Stimulated activated CD4-positive, alpha-beta T cell treated with anti-CD3 and anti-CD28 coated beads, TNF-alpha, amount 100 ng/mL, for 24 hours (primary cell): ENCODE data around the gene N4BP2L2.

Source experiments
- DNase-seq, 3 experiments: peaks; one replicate each; pipeline ENCODE4 v3.0.0-alpha.2; 2020; ENCODE audit warnings: low read depth in 3 of 3

N4BP2L2 gene

GRCh38 chr13:32530841-32531253 lies 7.7 kb downstream of the N4BP2L2 start:
- no peak for DNase-seq

DNA sequence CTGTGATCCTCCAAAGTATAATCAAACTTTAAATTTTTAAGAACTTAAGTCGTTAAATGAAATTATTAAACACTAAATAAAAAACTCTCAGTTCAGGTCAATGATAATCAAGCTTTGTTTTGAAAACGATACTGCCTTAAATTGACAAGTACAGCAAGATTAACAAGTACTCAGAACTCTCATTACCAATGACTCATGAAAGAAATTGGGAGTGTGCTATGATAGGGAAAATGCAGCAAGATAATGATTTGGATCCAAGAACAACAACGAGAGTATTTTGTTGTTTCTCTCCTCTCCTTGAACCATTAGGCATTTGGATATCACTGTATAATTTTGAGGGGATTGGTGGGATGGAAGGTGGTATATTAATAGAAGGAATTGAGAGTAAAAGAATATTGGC lies 10.2 kb downstream of the N4BP2L2 start:
- DNase-seq = no peak

DNA sequence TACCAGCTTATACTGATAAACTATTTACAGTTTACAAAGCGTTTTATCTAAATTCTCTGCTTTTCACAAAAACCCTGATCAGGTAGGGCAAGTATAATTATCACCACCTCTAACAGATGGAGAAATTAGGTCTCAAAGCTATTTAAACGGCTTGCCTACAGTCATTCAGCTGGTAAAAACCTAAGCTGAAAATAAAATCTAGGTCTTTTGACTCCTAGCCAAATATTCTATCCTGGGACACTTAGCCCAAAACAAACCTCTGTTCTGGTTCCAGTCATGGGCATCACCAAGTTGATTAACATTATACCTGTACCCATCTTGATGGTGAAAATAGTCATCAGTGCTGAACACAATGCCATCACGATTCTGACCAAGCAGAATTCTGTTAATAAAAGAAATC lies 11.4 kb downstream of the N4BP2L2 start:
- no peak for DNase-seq

DNA sequence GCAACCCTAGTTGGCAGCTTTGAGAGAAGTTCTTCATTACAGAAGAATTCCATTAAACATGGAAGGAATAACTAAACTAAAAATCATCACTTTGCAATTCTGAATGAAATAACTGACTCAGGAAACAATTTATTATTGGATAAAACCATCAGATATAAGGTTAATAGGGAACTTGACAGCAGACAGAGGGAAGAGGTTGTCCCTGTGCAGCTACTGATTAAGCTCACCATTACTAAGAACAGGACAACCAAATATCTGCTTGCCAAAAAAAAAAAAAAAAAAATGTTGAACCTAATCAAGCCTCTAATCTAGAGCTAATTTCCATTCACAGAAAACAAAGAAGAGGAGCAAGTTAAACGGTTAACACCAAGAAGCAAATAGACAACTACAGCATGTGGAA lies 12.8 kb downstream of the N4BP2L2 start:
- DNase-seq = no peak

GRCh38 chr13:32515246-32515645 lies 23.3 kb downstream of the N4BP2L2 start:
- no peak for DNase-seq

GRCh38 chr13:32511482-32511881 lies 27.1 kb downstream of the N4BP2L2 start:
- DNase-seq = no peak

DNA sequence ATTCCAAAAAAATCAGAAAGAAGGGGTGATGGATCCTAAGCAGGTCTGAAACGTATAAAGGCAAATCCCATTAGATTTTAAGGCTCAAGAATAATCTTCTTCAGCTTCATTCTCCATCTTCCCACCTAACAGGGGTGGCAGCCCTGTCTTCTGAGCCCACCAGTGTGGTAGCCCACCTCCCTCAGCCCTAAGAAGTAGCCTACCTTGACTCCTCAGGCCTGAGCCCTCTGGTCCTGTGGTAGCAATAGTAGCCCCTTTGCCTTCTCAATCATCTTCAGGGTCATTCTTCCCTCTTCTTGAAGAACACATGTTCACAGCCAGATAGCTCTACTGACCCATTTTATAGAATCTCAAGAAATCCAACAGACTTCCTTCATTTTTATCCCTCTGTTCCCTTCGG lies 33.7 kb downstream of the N4BP2L2 start:
- DNase-seq = no peak

DNA sequence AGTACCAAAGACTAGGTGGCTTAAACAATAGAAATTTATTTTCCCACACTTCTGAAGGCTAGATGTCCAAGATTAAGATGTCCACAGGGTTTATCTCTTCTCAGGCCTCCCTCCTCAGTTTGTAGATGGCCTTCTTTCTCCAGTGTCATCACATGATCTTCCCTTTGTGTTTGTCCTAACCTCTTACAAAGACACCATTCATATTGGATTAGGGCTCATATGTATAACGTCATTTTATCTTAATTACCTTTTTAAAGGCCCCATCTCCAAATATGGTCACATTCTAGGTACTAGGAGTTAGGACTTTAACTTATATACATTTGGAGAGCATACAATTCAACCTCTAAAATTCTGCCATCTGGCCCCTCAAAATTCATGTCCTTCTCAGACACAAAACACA lies 34.3 kb downstream of the N4BP2L2 start:
- DNase-seq = no peak

DNA sequence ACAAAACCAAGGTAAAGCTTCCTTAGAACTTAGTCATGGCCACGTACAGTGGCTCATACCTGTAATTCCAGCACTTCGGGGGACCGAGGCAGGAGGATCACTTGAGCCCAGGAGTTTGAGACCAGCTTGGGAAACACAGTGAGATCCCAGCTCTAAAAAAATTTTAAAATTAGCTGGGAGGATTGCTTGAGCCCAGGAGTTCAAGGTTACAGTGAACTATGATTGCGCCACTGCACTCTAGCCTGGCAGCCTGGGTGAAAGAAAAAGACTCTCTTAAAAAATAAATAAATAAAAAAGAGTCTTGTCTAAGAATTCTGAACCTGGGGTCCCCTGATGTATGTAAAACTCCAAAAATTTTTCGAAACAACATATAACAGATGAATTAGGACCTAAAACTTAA lies 34.9 kb downstream of the N4BP2L2 start:
- no peak for DNase-seq

DNA sequence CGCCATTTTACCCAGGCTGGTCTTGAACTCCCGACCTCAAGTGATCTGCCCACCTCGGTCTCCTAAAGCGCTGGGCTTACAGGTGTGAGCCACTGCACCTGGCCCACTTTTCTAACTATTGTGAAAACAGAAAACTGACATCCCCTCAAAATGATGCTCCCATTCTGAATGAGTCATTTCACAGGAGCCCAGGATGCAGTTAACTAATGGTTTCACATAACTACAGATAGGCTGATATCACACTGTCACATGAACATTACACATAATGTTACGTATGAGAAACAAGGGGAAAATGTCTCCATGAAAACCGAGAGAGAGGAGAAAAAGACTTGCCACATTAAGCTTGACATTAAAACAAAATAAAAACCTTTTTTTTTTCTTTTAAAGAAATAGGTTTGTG lies 37.5 kb downstream of the N4BP2L2 start:
- no peak for DNase-seq

DNA sequence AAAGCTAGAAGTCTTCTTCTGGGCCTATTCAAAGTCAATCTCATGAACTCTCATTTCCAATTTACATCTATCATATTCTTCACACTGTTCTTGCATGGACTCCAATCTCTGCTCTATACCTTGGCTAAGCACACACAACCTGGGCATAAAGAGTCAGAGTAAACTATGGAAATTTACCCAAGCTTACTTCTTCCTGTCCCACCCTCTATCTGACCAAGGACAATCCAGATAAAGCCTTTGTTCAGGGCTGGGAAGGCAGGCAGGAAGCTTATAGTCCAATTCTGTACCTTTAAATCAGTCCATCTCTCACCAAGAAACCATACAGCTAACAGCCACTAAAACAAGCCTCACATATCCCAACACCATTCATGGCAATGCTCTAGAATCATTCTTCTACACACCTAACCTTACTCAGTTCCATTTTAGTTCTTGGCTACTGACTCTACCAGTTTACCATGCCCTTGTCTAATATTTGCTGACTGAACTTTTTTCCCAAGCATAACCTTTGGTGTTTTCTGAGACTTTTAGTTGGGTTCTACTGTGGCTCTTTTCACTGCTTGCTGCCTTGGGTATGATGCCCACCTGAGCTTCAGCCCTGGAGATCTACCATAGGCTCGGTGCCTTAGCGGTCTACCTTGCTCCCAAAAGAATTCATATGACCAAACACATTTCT lies 38.9 kb downstream of the N4BP2L2 start:
- no peak for DNase-seq

DNA sequence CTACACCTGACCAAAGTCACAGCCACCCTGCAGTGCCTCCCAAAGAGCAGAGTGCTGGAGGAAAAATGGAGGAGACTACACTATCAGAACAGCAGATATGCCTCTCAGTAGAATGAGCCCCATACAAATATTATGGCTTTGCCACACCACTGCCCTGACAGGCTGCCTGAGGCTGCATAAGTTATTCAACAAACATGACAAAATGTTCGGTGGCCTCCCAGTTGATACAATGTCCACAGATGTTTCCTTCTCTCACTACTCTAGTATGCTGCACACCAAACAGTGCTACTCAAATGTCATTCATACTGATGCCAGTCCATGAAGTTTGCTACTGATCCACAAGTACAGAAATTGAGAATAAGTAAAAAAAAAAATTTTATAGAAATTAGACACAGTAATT lies 41.0 kb downstream of the N4BP2L2 start:
- no peak for DNase-seq

DNA sequence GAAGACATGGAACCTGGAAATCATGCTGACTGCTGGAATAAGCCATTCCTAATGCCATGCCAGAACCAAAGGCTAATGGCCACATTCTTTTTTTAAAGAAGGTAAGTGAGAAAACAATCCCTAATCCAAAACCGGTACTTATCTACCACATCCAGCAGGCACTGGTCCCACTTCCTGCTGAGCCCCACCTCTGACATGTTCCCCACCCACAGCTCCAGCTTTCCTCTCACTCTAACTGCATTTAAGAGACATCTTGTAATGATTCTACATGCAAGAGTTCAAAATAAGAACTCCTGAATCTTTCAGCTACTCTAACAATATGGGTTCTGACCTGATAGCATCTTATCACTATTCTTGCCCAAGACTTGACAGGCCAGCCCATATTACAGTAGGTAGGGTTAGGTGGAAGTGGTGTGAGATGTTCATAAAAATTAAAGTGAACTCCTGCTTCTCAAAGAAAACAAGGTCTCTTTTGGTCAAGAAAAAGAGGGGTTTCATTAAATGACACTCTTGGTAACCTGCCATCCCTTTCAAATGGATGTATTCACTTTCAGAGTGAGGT lies 41.9 kb downstream of the N4BP2L2 start:
- DNase-seq = no peak

DNA sequence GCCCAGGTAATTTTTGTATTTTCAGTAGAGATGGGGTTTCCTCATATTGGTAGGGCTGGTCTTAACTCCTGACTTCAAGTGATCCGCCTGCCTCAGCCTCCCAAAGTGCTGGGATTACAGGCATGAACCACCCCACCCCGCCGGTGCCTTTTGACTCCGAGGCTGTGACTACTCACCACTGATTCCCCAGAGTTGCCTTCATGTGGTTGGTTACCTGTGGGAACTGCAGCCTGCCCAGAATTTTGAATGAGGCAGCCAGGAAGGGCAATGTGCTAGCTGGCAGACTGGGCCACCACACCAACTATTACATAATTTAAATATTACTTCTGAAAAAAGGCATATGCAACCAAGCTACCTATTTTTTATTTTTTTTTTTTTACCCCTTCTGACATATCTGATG lies 42.8 kb downstream of the N4BP2L2 start:
- no peak for DNase-seq

GRCh38 chr13:32495429-32495828 lies 43.2 kb downstream of the N4BP2L2 start:
- DNase-seq = no peak

- DNase-seq = no peak
Observed at GRCh38 chr13:32491028-32491427, 47.6 kb downstream of the N4BP2L2 start.

DNA sequence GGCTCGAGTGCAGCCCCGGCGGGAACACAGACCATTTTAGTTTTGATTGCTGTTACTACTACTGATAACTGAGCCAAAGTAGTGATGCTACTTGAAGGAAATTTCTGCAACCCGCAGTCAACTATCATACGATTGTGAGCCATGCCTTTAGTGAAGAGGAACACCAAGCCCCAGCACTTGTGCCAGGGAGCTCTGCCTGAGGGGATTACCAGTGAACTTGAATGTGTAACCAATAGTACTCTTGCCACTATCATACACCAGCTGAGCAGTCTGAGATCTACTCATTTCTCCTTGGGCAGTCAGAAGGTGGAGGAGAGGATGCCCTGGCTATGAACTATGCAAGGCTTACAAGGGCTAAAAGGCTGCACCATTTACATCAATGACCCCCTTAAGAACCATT lies 61.7 kb downstream of the N4BP2L2 start:
- DNase-seq = no peak

DNA sequence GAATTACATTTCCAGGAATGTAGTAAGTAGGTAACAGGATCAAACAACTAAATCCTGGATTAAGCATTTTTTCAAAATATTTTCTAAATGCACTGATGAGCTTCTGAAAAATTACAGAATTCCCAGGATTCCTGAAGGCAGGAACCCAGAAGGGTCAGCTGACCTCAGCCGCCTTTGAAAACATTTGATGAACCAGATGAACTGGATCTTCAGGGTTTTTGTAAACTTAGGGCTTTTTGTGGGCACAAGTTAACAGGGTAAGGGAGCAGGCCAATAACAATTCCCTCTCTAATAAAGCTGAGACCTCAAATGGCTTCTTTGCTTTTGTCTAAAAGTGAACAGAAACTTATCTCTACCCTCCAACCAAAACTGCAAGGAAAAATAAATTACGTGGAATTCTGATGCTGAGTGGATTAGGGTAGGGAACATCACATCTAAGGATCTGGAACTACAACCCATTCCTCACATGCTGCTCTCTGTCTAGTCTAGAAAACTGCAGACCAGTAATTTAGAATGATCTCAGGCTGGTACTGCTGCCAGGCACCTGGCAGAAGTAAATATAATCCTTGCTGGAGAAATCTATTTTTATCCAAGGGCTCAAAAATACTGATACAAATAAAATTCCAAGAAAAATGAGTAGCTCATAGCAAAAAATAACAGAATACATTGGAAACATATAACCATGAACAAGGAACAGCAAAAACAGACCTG lies 62.4 kb downstream of the N4BP2L2 start:
- no peak for DNase-seq

GRCh38 chr13:32474999-32475792 lies 63.4 kb downstream of the N4BP2L2 start:
- DNase-seq = no peak

- DNase-seq = no peak
Observed at GRCh38 chr13:32473650-32474049, 64.9 kb downstream of the N4BP2L2 start.

DNA sequence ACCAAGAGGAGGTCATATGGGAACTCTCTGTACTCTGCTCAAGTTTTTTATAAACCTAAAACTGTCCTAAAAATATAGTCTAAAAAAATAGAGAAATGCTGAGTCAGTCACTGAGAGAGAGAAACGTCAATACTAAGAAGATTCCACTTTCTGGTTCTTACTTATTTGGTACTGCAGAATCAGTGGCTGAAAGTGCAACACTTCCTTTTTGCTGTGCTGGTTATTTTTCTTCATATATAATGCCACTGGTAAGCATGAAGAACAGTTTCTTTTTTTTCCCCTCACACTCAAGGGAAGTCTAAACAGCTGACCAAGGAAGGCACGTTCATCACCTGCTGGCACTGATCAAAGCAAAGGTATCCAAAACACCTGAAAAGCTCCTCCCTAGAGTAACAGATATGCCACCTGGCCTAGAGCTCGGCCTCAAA lies 66.4 kb downstream of the N4BP2L2 start:
- DNase-seq = no peak

DNA sequence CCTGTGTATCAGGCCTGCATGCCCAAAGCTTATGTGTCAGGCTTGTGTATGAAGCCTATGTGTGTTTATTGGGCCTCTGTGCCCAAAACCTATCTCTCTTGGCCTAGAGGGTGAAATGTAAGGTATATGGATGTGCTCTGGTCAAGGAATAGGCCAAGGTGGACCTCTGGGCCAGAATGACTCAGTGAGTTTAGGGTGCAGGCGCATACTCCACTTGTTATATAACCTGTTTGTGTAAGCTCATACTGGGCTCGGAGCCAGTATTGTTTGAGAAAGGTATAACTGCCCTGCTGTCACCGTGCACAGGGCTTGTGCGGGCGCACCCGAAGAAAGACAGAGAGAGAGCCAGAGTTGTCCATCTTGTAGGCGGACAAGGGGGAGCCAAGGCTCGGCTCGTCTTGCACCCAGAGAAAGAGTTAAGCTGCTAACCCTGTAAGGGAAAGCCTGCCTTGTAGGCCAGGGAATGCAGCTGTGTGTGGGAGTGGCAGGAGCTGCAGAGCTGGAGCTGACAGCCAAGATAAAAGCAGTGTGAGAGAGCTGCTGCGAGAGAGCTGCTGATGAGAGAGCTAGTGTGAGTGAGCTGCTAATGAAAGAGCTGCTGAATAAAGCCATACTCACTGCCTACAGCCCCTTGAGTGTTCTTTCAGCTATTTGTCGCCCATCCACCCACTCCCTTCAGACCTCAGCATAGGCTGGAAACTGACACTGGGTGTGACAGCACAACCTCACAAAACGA lies 67.2 kb downstream of the N4BP2L2 start:
- no peak for DNase-seq
